ENCODE measurements around the gene MRTFA.

The MRTFA gene

DNA sequence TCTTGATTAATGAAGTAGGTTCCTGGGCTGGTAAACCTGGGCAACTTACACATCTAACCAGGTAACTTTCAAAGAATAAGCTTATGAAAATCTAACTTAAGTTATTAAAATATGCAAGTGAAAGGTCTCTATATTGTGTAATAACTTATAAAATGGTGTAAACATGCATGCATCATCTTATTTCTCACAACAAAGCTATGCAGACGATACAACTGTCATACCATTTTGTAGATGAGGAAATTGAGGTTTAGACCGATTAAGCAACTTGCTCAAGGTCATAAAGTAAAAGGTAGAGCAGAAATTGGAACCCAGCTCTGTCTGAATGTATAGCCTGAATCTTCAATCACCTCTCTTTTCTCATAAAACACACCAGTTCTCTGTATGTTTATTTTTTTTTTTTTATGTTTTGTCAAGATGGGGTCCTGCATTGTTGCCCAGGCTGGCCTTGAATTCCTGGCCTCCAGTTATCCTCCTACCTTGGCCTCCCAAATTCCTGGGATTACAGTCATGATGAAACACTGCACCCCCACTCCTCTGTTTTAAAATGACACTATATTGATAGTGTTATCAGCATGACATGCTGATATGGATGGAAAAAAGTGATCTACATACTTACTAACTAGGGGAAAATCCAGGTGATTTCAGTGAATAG, 156.5 kb downstream of the MRTFA start:
- Histone ChIP-seq H3K36me3 (ENCODE audit: insufficient read depth, low read length) (no peaks in the 10 kb centered on the region), H3K9ac (ENCODE audit: low read length) (no peak overlapping the region), H3K27me3 (ENCODE audit: control insufficient read depth in 1 of 2, insufficient read depth in 2 of 2, low read length in 2 of 2) (no peaks in the 10 kb centered on the region), H3K4me1 (ENCODE audit: insufficient read depth, low read length) (peaks cover 11% of the 10 kb centered on the region), H3K27ac (ENCODE audit: low read depth, low read length) (no peak overlapping the region), H3K9me3 (ENCODE audit: low read length) (no peaks in the 10 kb centered on the region), H3K4me3 (ENCODE audit: low read depth in 1 of 2, low read length in 2 of 2) (no peak overlapping the region)

DNA sequence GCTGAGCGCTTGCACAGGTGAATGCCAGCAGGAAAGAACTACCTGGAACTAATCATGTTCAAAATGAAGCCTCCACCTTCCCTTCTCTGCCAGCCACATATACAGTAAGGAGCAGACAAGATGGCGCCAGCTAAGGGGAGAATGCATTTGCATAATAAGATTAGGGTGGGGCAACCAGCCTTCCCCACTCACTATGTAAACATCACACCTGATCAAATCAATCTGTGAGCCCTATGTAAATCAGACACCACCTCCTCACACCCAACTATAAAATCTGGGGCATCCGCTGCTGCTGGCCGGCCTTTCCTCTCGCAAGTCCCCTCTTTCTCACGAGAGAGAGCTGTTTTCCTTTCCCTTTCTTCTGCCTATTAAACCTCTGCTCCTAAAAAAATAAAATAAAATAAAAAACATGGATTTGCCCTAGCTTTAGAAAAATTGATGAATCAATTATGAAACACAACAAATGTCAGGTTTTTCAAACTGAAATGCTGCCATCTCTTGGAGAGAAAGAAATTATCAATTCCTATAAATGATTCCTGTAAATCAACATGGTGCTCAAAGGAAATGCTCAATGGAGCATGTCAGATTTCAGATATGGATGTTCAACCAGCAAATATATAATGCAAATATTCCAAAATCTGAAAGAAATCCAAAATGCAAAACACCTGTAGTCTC, 157.3 kb downstream of the MRTFA start:
- no peaks in the 10 kb centered on the region for H3K9me3 ChIP-seq (ENCODE audit: low read length)
- H3K9ac ChIP-seq (ENCODE audit: low read length) = no peak overlapping the region
- H3K4me1 ChIP-seq (ENCODE audit: insufficient read depth, low read length) = peaks cover 10% of the 10 kb centered on the region
- no peaks in the 10 kb centered on the region for H3K36me3 ChIP-seq (ENCODE audit: insufficient read depth, low read length)
- H3K27ac ChIP-seq (ENCODE audit: low read depth, low read length) = no peak overlapping the region
- no peaks in the 10 kb centered on the region for H3K27me3 ChIP-seq (ENCODE audit: control insufficient read depth in 1 of 2, insufficient read depth in 2 of 2, low read length in 2 of 2)
- no peak overlapping the region for H3K4me3 ChIP-seq (ENCODE audit: low read depth in 1 of 2, low read length in 2 of 2)

DNA sequence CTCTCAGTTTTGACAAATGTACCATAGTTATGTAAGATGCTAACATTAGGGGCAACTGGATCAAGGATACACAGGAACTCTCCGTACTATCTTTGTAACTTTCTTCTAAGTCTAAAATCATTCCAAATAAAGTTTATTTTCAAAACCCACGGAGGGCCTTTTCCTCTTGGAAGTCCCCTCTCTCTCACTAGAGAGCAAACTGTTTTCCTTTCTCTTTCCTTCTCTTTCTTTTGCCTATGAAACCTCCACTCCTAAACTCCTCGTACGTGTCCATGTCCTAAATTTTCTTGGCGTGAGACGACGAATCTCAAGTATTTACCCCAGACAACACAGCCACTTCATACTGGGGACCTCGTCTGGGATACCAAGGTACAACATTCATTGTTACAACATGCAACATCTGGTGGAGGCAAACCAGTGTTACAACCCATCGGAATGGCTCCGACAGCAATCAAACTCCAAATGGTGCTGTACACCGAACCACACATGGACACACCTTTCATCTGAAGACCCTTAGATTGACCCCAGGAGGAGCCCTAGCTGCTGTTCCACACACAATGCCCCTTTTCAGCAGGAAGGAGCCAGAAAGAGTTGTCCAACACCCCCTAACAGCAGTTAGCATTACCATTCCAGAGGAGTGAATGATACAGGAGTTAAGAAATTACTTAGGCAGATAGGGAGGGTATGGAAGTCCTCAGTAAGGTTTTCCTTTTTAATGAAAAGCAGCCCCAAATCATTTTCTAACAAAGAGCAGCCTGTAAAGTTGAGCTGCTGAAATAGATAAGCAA, 158.0 kb downstream of the MRTFA start:
- Histone ChIP-seq H3K4me3 (ENCODE audit: low read depth in 1 of 2, low read length in 2 of 2) (no peak overlapping the region), H3K9me3 (ENCODE audit: low read length) (no peaks in the 10 kb centered on the region), H3K27ac (ENCODE audit: low read depth, low read length) (no peak overlapping the region), H3K27me3 (ENCODE audit: control insufficient read depth in 1 of 2, insufficient read depth in 2 of 2, low read length in 2 of 2) (no peaks in the 10 kb centered on the region), H3K4me1 (ENCODE audit: insufficient read depth, low read length) (peaks cover 10% of the 10 kb centered on the region), H3K9ac (ENCODE audit: low read length) (no peak overlapping the region), H3K36me3 (ENCODE audit: insufficient read depth, low read length) (no peaks in the 10 kb centered on the region)

DNA sequence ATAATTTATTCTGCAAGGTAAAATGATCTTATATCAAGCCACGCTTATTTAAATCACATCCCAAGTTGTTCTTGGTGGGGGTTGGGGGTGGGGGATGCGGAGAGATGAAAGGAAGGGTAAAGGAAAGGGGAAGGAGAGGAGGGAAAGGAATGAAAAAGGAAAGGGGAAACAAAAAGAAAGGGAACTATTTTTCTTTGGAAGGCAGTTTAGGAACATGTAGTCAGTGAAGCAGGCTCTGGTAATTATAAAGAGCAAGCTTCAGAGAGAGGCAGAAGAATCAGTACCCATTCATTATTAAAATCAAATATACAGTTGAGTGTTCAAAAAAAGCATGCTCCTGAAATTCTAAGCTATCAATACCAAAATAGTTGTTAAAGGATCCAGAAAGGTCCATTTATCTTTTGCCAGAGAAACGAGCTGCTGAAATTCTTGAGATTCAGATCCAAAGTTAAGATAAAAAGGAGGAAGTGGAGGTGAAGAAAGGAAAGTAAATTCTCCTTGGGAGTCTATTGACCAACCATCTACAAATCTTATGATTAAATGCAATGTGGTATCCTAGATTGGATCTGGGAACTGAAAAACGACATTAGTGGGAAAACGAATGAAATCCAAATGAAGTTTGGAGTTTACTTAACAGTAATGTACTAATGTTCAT, 158.7 kb downstream of the MRTFA start:
- Histone ChIP-seq H3K9ac (ENCODE audit: low read length) (no peak overlapping the region), H3K27ac (ENCODE audit: low read depth, low read length) (no peak overlapping the region), H3K9me3 (ENCODE audit: low read length) (no peaks in the 10 kb centered on the region), H3K4me1 (ENCODE audit: insufficient read depth, low read length) (peaks cover 10% of the 10 kb centered on the region), H3K36me3 (ENCODE audit: insufficient read depth, low read length) (no peaks in the 10 kb centered on the region), H3K27me3 (ENCODE audit: control insufficient read depth in 1 of 2, insufficient read depth in 2 of 2, low read length in 2 of 2) (no peaks in the 10 kb centered on the region), H3K4me3 (ENCODE audit: low read depth in 1 of 2, low read length in 2 of 2) (no peak overlapping the region)

DNA sequence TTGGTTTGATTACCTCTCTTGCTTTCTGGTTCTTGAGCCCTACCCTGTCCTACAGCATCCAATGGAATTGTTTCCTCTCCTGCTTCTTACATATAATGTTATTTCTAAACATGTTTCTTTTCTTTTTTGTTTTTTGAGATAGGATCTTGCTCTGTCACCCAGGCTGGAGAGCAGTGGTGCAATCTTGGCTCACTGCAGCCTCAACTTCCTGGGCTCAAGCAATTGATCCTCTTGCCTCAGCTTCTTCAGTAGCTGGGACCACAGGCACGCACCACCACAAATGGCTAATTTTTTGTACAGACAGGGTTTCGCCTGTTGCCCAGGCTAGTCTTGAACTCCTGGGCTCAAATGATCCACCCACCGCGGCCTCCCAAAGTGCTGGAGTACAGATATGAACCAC, 160.2 kb downstream of the MRTFA start:
- peaks cover 10% of the 10 kb centered on the region for H3K4me1 ChIP-seq (ENCODE audit: insufficient read depth, low read length)
- no peaks in the 10 kb centered on the region for H3K9me3 ChIP-seq (ENCODE audit: low read length)
- H3K27ac ChIP-seq (ENCODE audit: low read depth, low read length) = no peak overlapping the region
- no peaks in the 10 kb centered on the region for H3K27me3 ChIP-seq (ENCODE audit: control insufficient read depth in 1 of 2, insufficient read depth in 2 of 2, low read length in 2 of 2)
- no peaks in the 10 kb centered on the region for H3K36me3 ChIP-seq (ENCODE audit: insufficient read depth, low read length)
- no peak overlapping the region for H3K4me3 ChIP-seq (ENCODE audit: low read depth in 1 of 2, low read length in 2 of 2)
- no peak overlapping the region for H3K9ac ChIP-seq (ENCODE audit: low read length)

DNA sequence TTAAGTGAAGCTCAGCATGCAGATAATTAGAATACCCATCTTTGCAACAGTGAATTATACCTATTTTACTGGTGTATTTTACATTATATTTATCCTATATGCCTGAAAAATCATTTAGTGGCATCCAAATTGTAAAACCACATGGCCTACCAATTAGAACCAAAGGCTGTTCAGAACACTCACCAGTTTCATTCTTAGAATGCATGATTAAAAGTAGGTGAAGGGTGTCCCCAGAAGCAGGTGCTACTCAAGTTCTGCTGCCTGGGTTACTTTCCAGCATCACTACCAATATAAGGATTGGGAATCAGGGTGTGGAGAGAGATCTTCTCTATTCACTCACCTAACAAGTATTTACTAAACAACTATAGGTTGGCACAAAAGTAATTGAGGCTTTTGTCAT, 162.8 kb downstream of the MRTFA start:
- Histone ChIP-seq H3K27ac (ENCODE audit: low read depth, low read length) (no peak overlapping the region), H3K4me1 (ENCODE audit: insufficient read depth, low read length) (peaks cover 6% of the 10 kb centered on the region), H3K36me3 (ENCODE audit: insufficient read depth, low read length) (no peaks in the 10 kb centered on the region), H3K4me3 (ENCODE audit: low read depth in 1 of 2, low read length in 2 of 2) (no peak overlapping the region), H3K9me3 (ENCODE audit: low read length) (no peaks in the 10 kb centered on the region), H3K9ac (ENCODE audit: low read length) (no peak overlapping the region), H3K27me3 (ENCODE audit: control insufficient read depth in 1 of 2, insufficient read depth in 2 of 2, low read length in 2 of 2) (no peaks in the 10 kb centered on the region)

DNA sequence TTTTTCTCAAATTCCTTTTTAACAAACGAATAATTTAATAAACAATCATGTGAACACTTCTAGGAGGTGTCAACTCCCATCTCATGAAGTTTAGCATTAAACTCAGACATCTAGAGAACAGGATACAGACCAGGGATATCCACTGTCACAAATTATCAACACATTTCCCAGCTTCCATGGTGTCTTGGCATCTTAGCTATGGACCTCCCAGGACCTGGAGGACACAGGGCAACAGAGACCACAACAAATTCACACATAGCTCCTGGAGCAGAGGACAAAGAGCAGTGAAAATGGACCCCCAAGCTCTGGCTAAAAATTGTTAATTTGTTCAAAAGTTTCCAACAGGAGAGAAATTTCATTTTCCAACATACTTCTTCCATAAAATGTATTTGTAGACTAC, 163.9 kb downstream of the MRTFA start:
- peaks cover 1% of the 10 kb centered on the region for H3K4me1 ChIP-seq (ENCODE audit: insufficient read depth, low read length)
- no peaks in the 10 kb centered on the region for H3K36me3 ChIP-seq (ENCODE audit: insufficient read depth, low read length)
- no peak overlapping the region for H3K4me3 ChIP-seq (ENCODE audit: low read depth in 1 of 2, low read length in 2 of 2)
- no peaks in the 10 kb centered on the region for H3K27me3 ChIP-seq (ENCODE audit: control insufficient read depth in 1 of 2, insufficient read depth in 2 of 2, low read length in 2 of 2)
- H3K9ac ChIP-seq (ENCODE audit: low read length) = no peak overlapping the region
- H3K9me3 ChIP-seq (ENCODE audit: low read length) = no peaks in the 10 kb centered on the region
- no peak overlapping the region for H3K27ac ChIP-seq (ENCODE audit: low read depth, low read length)

DNA sequence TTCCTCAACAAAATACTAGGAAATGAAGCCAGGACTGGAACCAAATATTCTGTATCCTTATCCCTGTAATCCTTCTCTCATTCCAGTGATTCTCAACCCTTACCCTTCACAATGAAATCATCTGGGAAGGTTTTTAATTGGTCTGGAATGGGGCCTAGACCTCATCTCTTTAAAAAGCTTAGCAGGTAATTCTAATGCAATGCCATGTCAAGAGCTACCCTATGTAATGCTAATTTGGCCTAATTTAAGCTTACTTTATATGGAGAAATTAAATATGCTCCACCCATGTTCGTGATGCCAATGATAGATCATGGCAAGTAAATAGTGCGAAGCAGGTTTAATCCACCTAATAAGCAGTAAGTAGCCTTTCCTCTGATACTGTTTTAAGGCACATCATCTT, 164.5 kb downstream of the MRTFA start:
- no peak overlapping the region for H3K27ac ChIP-seq (ENCODE audit: low read depth, low read length)
- no peak overlapping the region for H3K9ac ChIP-seq (ENCODE audit: low read length)
- H3K4me3 ChIP-seq (ENCODE audit: low read depth in 1 of 2, low read length in 2 of 2) = no peak overlapping the region
- H3K4me1 ChIP-seq (ENCODE audit: insufficient read depth, low read length) = no peaks in the 10 kb centered on the region
- H3K36me3 ChIP-seq (ENCODE audit: insufficient read depth, low read length) = no peaks in the 10 kb centered on the region
- H3K9me3 ChIP-seq (ENCODE audit: low read length) = no peaks in the 10 kb centered on the region
- no peaks in the 10 kb centered on the region for H3K27me3 ChIP-seq (ENCODE audit: control insufficient read depth in 1 of 2, insufficient read depth in 2 of 2, low read length in 2 of 2)

DNA sequence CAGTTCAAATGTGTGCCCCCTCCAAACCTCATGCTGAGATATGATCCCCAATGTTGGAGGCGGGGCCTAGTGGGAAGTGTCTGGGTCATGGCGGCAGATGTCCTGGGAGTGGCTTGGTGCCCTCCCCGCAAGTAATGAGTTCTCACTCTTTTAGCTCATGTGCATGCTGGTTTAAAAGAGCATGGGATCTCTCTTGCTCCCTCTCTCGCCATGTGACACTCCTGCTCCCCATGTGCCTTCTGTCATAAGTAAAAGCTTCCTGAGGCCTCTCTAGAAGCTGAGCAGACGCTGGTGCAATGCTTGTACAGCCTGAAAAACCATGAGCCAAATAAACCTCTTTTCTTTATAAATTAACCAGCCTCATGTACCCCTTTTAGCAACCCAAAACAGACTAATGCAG, 167.3 kb downstream of the MRTFA start:
- no peaks in the 10 kb centered on the region for H3K4me1 ChIP-seq (ENCODE audit: insufficient read depth, low read length)
- no peak overlapping the region for H3K9ac ChIP-seq (ENCODE audit: low read length)
- H3K9me3 ChIP-seq (ENCODE audit: low read length) = no peaks in the 10 kb centered on the region
- no peaks in the 10 kb centered on the region for H3K27me3 ChIP-seq (ENCODE audit: control insufficient read depth in 1 of 2, insufficient read depth in 2 of 2, low read length in 2 of 2)
- H3K4me3 ChIP-seq (ENCODE audit: low read depth in 1 of 2, low read length in 2 of 2) = no peak overlapping the region
- H3K27ac ChIP-seq (ENCODE audit: low read depth, low read length) = no peak overlapping the region
- H3K36me3 ChIP-seq (ENCODE audit: insufficient read depth, low read length) = no peaks in the 10 kb centered on the region

DNA sequence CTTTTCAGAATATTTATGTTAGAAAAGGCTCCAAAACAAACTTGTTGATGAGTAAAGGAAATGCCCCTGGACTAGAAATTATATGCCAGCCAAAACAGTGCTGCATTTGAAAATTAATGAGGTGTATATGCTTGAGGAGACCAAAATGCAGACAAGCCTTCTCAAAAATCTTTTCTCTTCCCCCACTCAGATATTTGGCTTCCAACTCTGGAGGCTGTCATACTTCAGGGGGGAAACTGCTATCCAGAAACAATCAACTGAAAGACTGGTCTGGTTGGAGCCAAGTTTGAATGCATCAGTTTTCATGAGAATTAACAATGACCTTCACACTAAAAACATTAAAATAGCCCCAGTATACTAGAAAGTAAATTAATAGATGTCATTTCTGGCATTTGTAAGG, 167.9 kb downstream of the MRTFA start:
- no peaks in the 10 kb centered on the region for H3K9me3 ChIP-seq (ENCODE audit: low read length)
- H3K27me3 ChIP-seq (ENCODE audit: control insufficient read depth in 1 of 2, insufficient read depth in 2 of 2, low read length in 2 of 2) = no peaks in the 10 kb centered on the region
- H3K4me1 ChIP-seq (ENCODE audit: insufficient read depth, low read length) = no peaks in the 10 kb centered on the region
- no peak overlapping the region for H3K4me3 ChIP-seq (ENCODE audit: low read depth in 1 of 2, low read length in 2 of 2)
- no peak overlapping the region for H3K9ac ChIP-seq (ENCODE audit: low read length)
- no peaks in the 10 kb centered on the region for H3K36me3 ChIP-seq (ENCODE audit: insufficient read depth, low read length)
- no peak overlapping the region for H3K27ac ChIP-seq (ENCODE audit: low read depth, low read length)

DNA sequence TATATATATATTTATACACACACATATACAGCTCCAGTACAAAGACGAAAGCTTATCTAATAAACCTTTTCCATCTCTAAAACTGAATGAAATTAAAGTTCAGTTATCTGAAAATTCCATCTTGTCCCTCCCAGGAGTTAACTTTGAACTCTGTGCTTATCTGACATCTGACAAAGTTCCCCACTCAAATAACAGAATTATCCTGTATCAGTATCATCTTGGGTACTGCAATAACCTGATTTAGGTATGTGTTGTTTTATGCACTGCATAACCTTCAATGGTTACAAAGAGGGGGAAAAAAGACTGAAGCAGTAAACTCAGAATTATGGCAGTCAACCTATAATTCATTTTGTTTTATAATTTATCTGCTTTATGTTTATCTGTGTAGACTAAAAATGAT, 169.5 kb downstream of the MRTFA start:
- no peak overlapping the region for H3K9ac ChIP-seq (ENCODE audit: low read length)
- H3K9me3 ChIP-seq (ENCODE audit: low read length) = no peaks in the 10 kb centered on the region
- H3K27me3 ChIP-seq (ENCODE audit: control insufficient read depth in 1 of 2, insufficient read depth in 2 of 2, low read length in 2 of 2) = no peaks in the 10 kb centered on the region

More for the DNA sequence above, 169.5 kb downstream of the MRTFA start:
- Histone ChIP-seq H3K36me3 (ENCODE audit: insufficient read depth, low read length) (no peaks in the 10 kb centered on the region), H3K4me1 (ENCODE audit: insufficient read depth, low read length) (no peaks in the 10 kb centered on the region), H3K4me3 (ENCODE audit: low read depth in 1 of 2, low read length in 2 of 2) (no peak overlapping the region), H3K27ac (ENCODE audit: low read depth, low read length) (no peak overlapping the region)

Data from muscle layer of colon (tissue), 2 donors.